GM21528 (cell line): Measurements from ENCODE around the gene PHACTR3.

Experiments
- ATAC-seq: cut with Tn5 transposase; IDR thresholded peaks from one replicate; pipeline ENCODE4 v1.9.1; 2021; ENCODE audit warnings: mild to moderate bottlenecking, moderate library complexity; ENCODE audit not compliant: unreplicated experiment, low FRiP score

The PHACTR3 gene

GRCh38 chr20:59724457-59725366 is 120.4 kb downstream of the PHACTR3 start:
- ATAC-seq: no peak

- no peak for ATAC-seq
These were observed 121.3 kb downstream of the PHACTR3 start for GRCh38 chr20:59725476-59726280.

GRCh38 chr20:59726281-59726595 is 121.9 kb downstream of the PHACTR3 start:
- ATAC-seq: no peak

GRCh38 chr20:59728722-59729430 is 124.5 kb downstream of the PHACTR3 start:
- ATAC-seq: no peak

- ATAC-seq: no peak
These were observed 125.2 kb downstream of the PHACTR3 start for GRCh38 chr20:59729506-59729905.

- no peak for ATAC-seq
These were observed 126.4 kb downstream of the PHACTR3 start for GRCh38 chr20:59730722-59731121.

- ATAC-seq: no peak
These were observed 127.0 kb downstream of the PHACTR3 start for GRCh38 chr20:59731376-59731775.

GRCh38 chr20:59733351-59733750 is 129.0 kb downstream of the PHACTR3 start:
- ATAC-seq: no peak

GRCh38 chr20:59735486-59735885 is 131.1 kb downstream of the PHACTR3 start:
- ATAC-seq: no peak

- ATAC-seq: no peak
These were observed 131.6 kb downstream of the PHACTR3 start for GRCh38 chr20:59735917-59736316.

- ATAC-seq: no peak
These were observed 132.0 kb downstream of the PHACTR3 start for GRCh38 chr20:59736366-59736765.

- ATAC-seq: no peak
These were observed 132.8 kb downstream of the PHACTR3 start for GRCh38 chr20:59737073-59737666.

- no peak for ATAC-seq
These were observed 133.5 kb downstream of the PHACTR3 start for GRCh38 chr20:59737816-59738215.

GRCh38 chr20:59738851-59739250 is 134.5 kb downstream of the PHACTR3 start:
- ATAC-seq: no peak

GRCh38 chr20:59740621-59741020 is 136.3 kb downstream of the PHACTR3 start:
- no peak for ATAC-seq

- ATAC-seq: no peak
These were observed 136.7 kb downstream of the PHACTR3 start for GRCh38 chr20:59741073-59741472.

- ATAC-seq: no peak
These were observed 138.2 kb downstream of the PHACTR3 start for GRCh38 chr20:59742351-59743095.

- ATAC-seq: no peak
These were observed 139.0 kb downstream of the PHACTR3 start for GRCh38 chr20:59743308-59743707.

- ATAC-seq: no peak
These were observed 139.6 kb downstream of the PHACTR3 start for GRCh38 chr20:59743767-59744485.
